Activated CD8-positive, alpha-beta memory T cell treated with anti-CD3 and anti-CD28 coated beads for 1 hour (primary cell): ENCODE data around the gene ADAMTS2.

Source experiments
- DNase-seq, 2 donors: peaks; one replicate each; pipeline ENCODE4 v3.0.0-alpha.2; 2020; ENCODE audit warnings: low read depth in 1 of 2; ENCODE audit errors: extremely low read depth in 1 of 2

Gene ADAMTS2

GRCh38 chr5:179132586-179133355 lies 212.5 kb downstream of the ADAMTS2 start:
- DNase-seq: no peak

DNA sequence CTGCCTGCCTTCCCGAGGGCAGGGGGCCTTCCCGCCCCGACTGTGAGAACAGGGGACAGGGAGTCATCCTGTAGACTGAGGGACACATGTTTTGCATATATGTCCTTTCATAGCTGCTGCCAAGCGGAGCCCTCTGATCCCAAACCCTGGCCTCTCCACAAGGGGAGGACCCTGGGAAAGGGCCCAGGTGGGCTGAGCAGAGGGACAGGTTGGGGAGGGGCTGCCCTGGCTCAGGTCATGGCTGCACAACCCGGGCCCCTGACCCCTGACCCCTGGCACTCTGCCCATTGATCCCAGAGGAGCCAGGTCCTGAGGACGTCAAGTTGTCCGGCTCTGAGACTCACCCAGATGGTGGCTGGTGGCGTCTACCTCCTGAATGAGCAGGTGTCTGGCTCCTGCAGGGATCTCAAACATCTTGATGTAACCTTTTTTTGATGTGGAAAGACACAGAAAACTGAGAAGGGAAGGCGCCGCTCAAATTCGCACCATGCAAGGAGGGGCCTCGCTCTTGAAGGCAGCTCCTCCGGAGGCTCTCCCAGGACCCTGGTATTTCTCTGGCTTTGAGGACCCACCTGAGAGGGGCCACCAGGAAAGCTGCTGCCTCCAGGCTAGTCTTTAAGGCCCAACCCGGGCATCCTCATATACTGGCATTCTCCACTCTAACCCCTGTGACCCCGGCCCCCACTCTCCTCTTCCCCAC lies 213.2 kb downstream of the ADAMTS2 start:
- DNase-seq: no peak

DNA sequence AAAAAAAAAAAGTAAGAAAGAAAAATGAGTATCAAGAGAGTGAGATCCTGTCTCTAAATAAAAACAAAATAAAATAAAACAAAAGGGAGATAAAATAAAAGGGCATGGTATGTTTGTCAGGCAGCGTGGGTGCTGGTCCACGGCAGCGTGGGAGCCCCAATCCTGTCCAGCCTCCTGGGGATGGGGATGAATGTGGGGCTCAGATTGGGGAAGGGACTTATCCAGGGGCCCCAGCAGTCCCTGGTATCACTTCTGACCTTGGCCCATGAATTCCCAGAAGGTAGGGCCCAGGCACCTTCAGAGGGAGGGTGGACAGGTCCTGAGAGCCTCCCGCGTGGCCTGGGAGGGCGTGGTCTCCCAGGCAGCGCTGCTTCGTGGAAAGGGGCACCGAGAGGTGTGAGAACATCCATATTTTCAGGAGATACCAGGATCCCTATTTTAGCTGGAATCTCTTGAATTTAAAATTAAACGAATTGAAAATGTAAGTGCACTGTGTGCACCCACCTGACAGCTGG lies 213.9 kb downstream of the ADAMTS2 start:
- no peak for DNase-seq

DNA sequence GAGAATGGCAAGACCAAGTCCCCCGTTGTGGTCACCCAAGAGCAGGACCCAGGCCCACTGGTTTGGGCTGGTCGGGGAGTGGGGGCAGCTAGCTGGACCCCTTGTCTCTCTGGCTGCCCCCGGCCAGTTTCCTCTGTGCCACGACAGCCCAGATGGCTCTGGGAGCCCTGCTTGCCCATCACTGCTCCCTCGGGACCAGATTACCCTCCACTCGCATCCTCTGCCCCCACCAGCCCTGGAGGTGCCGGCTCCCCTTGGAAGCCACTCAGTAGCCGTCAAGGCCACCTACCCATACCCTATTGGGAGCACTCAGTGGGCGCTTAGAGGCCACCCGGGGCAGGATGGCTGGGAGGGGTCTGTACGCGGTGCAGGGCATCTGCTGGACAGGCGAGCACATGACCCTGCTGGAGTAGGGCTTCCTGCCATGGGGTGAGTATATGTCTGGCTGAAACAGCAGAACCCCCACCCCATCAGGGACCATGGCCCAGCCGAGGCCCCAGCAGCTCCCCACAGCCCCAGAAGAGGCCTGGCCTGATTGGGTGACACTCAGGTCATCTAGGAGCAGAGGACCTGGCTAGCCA lies 215.1 kb downstream of the ADAMTS2 start:
- DNase-seq: no peak

DNA sequence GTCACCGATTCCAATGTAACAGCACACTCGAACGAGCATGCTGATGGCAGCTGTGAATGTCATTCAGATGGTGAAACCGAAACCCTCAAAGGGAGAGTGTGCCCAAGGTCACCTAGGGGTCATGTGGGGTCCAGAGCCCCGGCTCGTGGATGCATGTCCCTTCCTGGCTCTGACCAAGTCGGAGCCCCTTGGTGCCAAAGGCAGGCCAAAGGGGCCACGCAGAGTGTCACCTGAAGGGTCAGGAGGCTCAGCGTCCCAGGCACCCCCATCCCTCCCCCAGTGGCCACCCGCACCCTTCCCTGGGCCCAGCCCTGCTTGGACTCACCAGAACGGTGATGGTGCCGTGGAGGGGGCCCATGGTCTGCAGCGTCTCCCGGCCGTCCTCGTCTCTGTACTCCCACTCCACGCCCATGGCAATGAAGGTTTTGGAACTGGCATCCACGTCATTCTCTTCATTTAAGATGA lies 215.6 kb downstream of the ADAMTS2 start:
- DNase-seq: no peak

- DNase-seq: no peak
These were observed 216.3 kb downstream of the ADAMTS2 start for GRCh38 chr5:179128976-179129375.

DNA sequence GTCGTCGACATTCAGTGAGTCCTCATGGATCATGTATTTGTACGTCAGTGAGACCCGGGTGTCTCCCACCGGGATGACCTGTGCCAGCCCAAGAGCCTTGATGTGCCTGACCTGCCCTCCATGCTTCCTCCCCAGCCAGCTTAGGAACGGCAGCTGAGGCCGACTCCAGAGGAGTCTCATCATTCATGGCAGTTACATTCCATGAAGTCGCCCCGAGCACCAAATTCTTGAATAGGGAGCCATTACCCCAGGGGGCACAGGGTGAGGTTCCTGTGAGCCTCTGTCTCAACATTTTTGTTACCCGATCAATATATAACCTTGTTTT lies 217.3 kb downstream of the ADAMTS2 start:
- DNase-seq: no peak

- no peak for DNase-seq
These were observed 217.9 kb downstream of the ADAMTS2 start for GRCh38 chr5:179127136-179128040.

GRCh38 chr5:179126506-179126991 lies 218.7 kb downstream of the ADAMTS2 start:
- DNase-seq: no peak

- no peak for DNase-seq
These were observed 219.3 kb downstream of the ADAMTS2 start for GRCh38 chr5:179125789-179126505.

GRCh38 chr5:179124853-179125788 lies 220.1 kb downstream of the ADAMTS2 start:
- DNase-seq: no peak

DNA sequence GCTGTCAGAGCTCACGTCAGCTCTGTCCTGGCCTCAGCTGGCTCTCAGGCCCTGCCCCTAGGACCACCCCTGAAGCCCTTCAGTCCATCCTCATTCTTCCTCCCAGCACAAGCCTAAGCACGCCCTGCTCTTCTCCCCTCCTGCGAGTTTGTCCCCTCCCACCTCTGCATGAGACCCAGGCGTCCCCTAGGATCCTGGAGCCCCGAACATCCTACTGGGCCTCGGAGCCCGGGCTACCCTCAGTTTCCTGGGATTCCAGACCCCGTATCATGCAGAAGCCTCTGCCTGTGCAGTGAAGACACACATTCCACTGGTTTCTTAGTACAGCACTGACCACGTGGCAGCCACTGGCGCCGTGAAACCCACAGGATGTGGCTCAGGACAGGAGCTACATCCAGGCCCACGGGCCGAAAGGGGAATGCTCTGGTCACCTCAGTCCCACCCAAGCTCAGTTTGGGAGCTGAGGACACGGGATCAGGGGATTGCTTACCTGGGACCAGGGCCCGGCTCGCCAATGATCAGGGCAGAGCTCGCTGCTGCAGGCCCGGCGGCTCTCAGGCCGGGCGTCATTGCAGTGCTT lies 220.9 kb downstream of the ADAMTS2 start:
- no peak for DNase-seq

DNA sequence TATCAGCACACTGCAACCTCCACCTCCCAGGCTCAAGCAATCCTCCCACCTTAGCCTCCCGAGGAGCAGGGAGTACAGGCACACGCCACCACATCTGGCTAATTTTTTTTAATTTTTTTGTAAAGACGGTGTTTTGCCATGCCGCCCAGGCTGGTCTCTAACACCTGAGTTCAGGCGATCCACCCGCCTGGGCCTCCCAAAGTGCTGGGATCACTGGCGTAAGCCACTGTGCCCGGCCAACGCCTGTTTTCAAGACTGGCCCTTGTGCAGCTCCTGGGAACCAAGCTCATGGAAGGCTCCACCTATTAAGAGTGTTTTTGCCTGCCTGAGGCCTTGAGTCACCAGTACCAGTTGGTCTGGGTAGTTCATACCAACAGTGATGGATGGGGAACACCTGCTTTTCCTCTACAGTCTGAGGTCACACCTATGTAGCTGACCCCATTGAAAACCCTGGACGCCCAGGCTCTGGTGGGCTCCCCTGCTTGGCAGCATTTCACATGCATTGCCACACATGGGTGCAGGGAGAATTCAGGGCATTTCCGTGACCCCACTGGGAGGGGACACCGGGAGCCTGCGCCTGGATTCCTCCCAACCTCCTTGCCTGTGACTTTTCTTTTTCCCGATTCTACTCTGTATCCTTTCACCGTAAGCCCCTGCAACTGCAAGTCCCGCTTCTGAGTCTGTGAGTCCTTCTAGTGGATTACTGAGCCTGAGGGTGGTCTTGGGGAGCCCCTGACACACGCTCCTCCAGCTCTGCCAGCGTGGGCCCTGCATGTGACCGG lies 221.6 kb downstream of the ADAMTS2 start:
- no peak for DNase-seq

DNA sequence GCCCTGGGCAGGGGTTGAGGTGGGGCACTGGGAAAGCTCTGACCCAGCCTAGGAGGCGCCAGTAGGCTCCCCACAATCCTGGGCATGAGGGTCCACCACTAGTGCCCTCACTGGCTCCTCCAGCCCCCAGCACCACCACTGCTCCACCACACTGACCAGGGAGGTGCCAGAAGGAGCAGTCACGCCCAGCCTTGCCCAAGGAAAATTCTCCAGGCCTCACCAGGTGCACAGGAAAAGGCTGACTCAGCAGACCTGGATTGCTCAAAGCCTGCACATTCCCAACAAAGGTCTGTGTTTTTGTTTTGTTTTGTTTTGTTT lies 222.2 kb downstream of the ADAMTS2 start:
- DNase-seq: no peak

- DNase-seq: no peak
These were observed 222.7 kb downstream of the ADAMTS2 start for GRCh38 chr5:179122411-179123108.

DNA sequence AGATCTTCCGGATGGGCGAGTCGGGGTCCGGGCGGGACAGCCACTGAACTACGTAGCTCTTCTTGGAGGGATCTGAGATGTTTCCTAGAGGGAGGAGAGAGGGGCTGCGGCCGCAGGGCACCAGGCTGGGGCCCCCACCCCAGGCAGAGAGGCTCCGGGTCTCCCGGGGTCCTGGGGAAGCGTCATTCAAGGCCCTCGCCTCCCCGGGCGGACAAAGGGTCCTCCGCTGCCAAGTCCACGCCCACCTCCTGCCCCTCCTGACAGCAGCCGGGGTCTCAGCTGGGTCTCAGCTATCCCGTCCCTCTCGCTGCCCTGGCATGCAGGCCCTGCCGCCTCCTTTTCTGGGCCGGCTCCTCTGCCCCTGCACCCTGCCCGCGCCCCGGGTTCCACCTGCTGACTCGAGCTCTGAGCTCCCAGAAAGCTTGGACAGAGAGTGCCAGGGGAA lies 223.6 kb downstream of the ADAMTS2 start:
- DNase-seq: no peak

- DNase-seq: no peak
These were observed 224.2 kb downstream of the ADAMTS2 start for GRCh38 chr5:179120951-179121666.
